Erythroblast (primary cell): Measurements from ENCODE around the gene SLC30A7.
"Not testable (repeated sequence)": the region's sequence is repeated elsewhere in the genome, so short reads cannot be mapped to it uniquely, and the experiment has no call there.

Experiments used
- DNase-seq, 2 experiments: peaks; one replicate each; lab custom pipeline; 2025; lab: John Stamatoyannopoulos, UW
- GATA1 ChIP-seq: IDR thresholded peaks from 2 replicates; pipeline ENCODE4 v1.6.1; 2011; ENCODE audit warnings: low read depth, mild to moderate bottlenecking, control low read depth, low read length, moderate library complexity
- POLR2A ChIP-seq: IDR thresholded peaks from 2 replicates; pipeline ENCODE4 v1.6.1; 2011; ENCODE audit warnings: mild to moderate bottlenecking, low read length

The SLC30A7 gene

GRCh38 chr1:100936194-100936967 is 40.5 kb downstream of the SLC30A7 start:
- DNase-seq = no peak
- no peak for TF ChIP-seq POLR2A
- no peak for TF ChIP-seq GATA1

GRCh38 chr1:100941098-100941527 is 45.2 kb downstream of the SLC30A7 start:
- no peak for DNase-seq
- no peak for TF ChIP-seq GATA1
- no peak for TF ChIP-seq POLR2A

- DNase-seq = no peak
- TF ChIP-seq POLR2A = no peak
- TF ChIP-seq GATA1 = no peak
Measured at GRCh38 chr1:100941580-100942216, 45.8 kb downstream of the SLC30A7 start.

- DNase-seq = no peak
- no peak for TF ChIP-seq GATA1
- TF ChIP-seq POLR2A = no peak
Measured at GRCh38 chr1:100942304-100943046, 46.6 kb downstream of the SLC30A7 start.

- TF ChIP-seq POLR2A (no peak), GATA1 (no peak)
- no peak for DNase-seq
Measured at GRCh38 chr1:100943533-100943932, 47.6 kb downstream of the SLC30A7 start.

DNA sequence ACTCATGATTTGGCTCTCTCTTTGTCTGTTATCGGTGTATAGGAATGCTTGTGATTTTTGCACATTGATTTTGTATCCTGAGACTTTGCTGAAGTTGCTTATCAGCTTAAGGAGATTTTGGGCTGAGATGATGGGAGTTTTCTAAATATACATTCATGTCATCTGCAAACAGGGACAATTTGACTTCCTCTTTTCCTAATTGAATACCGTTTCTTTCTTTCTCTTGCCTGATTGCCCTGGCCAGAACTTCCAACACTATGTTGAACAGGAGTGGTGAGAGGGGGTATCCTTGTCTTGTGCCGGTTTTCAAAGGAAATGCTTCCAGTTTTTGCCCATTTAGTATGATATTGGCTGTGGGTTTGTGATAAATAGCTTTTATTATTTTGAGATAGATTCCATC is 50.2 kb downstream of the SLC30A7 start:
- DNase-seq = not testable (repeated sequence)

- DNase-seq = not testable (repeated sequence)
Measured at GRCh38 chr1:100947816-100948215, 51.9 kb downstream of the SLC30A7 start.

DNA sequence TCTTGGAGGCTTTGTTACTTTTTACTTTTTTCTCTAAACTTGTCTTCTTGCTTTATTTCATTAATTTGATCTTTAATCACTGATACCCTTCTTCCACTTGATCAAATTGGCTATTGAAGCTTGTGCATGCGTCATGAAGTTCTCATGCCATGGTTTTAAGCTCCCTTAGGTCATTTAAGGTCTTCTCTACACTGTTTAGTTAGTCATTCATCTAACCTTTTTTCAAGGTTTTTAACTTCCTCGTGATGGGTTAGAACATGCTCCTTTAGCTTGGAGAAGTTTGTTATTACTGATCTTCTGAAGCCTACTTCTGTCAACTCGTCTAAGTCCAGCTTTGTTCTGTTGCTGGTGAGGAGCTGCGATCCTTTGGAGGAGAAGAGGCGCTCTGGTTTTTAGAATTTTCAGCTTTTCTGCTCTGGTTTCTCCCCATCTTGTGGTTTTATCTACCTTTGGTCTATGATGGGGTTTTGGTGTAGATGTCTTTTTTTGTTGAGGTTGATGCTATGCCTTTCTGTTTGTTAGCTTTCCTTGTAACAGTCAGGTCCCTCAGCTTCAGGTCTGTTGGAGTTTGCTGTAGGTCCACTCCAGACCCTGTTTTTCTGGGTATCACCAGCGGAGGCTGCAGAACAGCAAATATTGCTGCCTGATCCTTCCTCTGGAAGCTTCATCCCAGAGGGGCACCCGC is 53.0 kb downstream of the SLC30A7 start:
- not testable (repeated sequence) for DNase-seq

DNA sequence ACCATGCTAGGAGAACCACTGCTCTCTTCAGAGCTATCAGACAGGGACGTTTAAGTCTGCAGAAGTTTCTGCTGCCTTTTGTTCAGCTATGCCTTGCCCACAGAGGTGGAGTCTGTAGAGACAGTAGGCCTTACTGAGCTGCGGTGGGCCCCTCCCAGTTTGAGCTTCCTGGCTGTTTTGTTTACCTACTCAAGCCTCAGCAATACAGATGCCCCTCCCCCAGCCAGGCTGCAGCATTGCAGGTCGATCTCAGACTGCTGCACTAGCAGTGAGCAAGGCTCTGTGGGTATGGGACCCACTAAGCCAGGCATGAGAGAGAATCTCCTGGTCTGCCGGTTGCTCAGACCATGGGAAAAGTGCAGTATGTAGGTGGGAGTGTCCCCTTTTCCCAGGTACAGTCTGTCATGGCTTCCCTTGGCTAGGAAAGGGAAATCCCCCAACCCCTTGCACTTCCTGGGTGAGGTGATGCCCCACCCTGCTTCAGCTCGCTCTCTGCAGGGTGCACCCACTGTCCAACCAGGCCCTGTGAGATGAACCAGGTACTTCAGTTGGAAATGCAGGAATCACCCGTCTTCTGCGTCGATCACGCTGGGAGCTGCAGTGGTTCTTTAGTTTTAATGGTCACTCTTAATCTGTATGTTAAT is 53.7 kb downstream of the SLC30A7 start:
- DNase-seq = not testable (repeated sequence)

GRCh38 chr1:100950337-100950736 is 54.4 kb downstream of the SLC30A7 start:
- TF ChIP-seq GATA1 (no peak), POLR2A (no peak)
- DNase-seq = no peak

DNA sequence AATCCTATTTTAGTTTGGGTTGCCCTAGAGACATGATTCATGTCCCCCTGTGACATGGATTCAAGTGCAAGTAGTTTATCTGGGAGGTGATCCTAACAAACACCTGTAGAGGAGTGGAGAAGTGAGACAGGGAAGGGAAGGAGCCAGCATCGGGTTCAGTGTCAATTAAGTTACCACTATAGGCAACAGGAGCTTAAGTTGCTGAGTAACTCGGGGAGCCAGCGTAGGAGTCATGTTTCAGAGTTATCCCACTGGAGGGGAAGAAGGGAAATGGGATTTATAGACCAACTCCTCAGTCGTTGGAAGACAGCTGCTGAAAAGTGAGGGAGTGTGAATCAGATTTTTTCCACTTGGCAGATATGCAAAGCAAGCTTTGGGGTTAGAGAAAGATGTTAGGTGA is 54.9 kb downstream of the SLC30A7 start:
- no peak for DNase-seq
- no peak for TF ChIP-seq POLR2A
- TF ChIP-seq GATA1 = no peak

GRCh38 chr1:100952104-100952745 is 56.3 kb downstream of the SLC30A7 start:
- no peak for TF ChIP-seq POLR2A
- no peak for TF ChIP-seq GATA1
- DNase-seq = no peak

DNA sequence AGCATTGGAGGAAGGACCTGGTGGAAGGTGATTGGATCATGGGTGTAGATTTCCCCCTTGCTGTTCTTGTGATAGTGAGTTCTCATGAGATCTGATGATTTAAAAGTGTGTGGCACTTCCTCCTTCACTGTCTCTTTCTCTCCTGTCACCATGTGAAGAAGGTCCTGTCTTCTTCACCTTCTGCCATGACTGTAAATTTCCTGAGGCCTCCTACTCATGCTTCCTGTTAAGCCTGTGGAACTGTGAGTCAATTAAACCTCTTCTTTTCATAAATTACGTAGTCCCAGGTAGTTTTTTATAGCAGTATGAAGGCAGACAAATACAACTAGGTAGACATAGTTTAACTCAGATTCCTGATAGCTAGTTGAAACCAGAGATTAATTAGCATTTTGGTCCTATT is 57.1 kb downstream of the SLC30A7 start:
- not testable (repeated sequence) for DNase-seq
